ENCODE data around the gene ALG14.

The ALG14 gene

DNA sequence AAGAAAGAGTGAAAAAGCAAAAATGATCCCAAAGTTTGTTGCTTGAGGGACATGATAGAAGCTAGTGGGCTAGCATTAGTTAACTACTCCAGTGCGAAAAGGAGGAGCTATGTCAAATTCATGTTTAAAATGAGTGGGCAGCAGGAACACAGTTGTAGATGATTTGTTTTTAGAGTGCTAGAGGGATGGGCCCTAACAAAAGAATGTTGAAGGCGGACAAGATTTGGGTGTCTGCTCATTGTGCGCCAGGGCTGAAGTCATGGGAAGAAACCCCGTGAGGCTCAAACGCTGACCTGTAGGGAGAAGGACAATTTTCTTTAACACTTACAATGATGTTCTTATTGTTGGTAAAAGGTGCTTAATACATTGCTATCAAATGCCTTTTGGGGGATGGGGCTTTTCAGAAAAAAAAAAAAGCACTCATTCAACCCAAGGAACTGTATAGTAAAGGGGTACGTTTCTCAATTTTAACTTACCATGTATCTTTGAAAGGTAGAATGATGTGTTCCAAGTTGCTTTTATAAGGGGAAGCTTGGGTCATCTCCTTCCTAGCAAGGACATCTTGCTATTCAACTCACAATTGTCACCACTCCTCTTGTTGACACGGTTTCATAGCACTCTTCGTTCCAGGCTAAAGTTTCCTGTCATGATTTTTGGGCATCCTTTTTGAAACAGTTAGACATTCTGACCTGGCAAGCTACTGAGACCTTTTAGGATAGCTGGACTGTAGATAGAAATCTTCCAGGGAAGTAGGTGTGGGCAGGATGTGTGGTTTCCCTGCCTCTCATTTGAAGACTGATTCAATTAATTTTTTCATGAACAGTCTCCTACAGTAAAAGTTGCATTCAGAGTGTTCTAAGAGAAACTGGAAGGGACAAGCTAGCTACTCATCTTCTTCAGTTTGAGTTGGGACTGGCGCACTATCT, 92.8 kb downstream of the ALG14 start:
- no peak for DNase-seq

DNA sequence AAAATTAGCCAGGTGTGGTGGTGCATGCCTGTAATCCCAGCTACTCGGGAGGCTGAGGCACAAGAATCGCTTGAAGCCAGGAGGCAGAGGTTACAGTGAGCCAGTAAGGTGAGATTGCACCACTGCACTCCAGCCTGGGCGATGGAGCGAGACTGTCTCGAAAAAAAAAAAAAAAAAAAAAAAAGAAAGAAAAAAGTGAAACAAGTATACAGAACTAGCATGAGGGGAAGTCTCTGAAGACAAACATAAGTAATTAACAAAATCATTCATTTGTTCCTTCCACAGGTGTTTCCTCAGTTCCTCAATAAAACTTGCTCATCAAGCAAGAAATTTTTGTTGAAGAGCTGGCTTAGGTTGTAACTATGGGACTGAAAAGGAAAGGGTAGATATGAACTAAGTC, 93.6 kb downstream of the ALG14 start:
- no peak for DNase-seq

DNA sequence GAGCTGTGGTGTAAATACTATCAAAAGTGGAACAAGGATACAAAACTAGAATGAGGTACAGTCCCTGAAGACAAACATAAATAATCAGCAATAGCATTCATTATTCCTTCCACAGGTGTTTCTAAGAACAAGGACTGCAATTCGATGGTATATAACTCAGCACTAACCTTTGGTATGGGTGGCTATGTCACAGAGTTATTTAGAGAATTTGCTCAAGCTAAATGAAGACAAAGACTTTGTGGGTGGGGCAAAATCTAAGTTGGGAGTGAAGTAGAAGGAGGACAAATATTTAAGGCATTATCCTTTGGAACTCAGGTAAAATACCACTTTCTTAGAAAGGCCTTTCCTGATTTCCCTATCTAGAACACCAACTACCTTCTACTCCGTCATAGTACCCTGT, 94.3 kb downstream of the ALG14 start:
- DNase-seq: no peak

DNA sequence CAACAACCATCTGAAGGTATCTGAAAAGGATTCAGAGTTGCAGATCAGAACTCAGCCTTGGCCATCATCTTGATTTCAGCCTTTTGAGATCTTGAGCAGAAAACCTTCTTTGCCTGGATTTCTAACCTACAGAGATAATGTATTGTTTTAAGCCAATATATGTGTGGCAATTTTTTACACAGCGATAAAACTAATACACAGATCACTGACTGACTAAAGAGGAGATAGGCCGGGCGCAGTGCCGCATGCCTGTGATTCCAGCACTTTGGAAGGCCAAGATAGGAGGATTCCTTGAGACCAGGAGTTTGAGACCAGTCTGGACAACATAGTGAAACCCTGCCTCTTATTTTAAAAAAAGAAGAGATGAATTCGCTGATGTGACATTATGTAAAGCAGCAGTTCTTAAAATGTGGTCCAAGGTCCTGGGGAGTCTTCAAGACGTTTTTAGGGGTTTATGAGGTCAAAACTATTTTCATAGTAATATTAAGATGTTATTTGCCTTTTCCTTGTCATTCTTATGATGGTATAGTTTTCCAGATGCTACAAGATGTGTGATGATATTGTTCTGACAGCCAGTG, 95.7 kb downstream of the ALG14 start:
- no peak for DNase-seq

DNA sequence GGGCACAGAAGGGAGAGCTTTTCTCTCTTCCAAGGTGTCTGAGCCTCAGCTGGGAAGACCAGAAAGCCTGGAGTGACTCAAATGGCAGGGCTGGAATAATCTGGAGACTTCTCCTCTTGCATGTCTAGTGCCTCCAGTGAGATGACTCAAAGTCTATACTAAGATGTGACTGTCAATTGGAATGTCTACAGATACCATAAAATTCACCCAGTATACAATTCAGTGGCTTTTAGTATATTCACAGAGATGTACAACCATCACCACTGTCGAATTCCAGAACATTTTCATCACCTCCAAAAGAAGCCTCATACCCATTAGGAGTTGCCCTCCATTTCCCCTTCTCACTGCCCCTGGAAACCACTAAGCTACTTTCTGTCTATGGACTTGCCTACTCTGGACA, 97.9 kb downstream of the ALG14 start:
- no peak for DNase-seq

DNA sequence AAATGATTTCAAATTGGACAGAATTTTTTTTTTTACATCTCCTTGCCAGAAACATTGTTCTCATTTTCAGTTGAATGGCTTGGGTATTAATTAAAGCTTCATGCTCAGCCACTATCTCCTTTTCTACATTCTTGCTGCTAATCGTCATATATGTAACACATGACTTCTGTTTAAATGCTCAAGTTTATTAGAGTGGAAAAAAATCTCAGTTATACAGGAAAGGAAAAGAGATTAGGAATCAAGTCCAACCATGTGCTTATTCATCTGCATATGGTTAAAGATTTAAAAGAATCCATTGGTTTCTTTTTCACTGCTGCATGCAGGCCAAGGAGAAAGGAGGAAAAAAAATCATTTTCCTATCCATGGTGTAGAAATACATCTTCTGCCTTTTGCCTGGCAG, 98.5 kb downstream of the ALG14 start:
- DNase-seq: no peak

DNA sequence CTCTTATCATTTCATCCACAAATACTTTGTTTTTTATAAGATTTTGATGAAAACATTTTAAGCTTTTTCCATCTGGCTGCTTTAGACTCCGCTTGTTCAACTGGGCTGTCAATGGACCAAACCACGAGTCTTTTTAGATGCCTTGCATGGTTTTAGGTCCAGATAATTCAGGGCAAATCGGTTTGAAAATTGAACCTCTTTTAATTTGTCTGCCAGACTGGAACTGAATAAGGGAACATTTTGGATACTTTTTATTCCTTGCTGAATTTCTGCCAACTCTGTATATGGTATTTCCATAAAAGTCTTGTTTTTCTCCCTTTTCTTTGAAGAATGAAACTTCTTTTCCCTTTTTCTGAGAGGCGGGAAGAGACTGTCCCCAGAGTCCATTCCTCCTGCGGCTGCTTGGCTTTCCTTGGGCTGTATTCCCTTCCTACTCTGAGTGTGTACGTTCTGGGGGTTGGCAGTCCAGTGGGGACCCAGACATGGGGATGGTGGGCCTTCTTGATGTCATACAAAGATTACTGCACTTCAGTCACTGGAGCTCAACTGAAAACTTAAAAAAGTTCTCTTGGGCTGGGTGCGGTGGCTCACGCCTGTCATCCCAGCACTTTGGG, 99.3 kb downstream of the ALG14 start:
- no peak for DNase-seq

DNA sequence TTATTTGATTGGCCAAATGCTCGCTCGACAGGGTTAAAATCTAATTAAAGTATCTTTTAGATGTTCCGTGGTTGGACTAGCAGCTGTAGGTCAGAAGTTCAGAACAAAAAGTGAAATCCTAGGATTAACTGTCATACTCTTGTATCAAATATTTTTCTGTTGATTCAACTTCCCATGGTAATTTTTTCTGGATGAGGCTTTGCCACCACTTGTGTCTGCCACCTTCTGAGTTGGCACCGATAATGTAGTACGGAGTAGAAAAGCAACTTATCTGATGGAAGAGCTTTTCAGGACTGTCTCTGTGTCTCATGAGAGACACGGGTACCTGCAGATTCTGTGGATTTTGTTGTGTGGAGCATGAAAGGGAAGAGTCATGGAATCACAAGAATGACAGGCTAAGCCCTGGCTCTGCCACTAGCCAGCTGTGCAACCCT, 101.2 kb downstream of the ALG14 start:
- no peak for DNase-seq

DNA sequence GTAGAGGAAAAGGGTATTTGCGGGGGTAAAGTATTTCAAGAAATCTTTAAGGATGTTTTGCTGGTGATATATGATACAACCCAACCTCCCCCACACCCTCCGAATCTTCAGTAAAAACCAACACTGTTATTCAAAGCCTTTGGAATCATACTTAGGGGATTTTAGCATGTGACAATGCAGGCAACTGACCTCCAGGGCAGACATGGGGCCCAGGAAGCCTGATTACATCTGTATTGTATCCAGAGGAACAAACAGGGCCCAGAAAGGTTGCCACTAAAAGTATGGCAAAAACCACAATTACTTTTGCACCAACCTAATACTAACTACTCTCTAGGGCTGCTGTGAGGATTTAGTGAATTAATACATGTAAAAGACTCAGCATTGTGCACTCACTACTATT, 102.0 kb downstream of the ALG14 start:
- no peak for DNase-seq

DNA sequence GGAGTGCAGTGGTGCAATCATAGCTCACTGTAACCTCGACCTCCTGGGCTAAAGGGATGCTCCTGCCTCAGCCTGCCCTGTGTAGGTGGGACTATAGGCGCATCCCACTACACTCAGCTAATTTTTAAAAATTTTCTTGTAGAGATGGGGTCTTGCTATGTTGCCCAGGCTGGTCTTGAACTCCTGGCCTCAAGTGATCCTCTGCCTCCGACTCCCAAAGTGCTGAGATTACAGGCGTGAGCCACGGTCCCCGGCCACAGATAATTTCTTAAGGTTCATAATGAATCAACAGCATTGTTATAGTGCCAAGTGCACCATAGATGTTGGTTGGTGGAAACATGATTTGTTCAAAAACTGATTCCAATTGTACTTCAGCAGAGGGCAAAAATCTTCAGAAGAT, 103.6 kb downstream of the ALG14 start:
- DNase-seq: no peak

DNA sequence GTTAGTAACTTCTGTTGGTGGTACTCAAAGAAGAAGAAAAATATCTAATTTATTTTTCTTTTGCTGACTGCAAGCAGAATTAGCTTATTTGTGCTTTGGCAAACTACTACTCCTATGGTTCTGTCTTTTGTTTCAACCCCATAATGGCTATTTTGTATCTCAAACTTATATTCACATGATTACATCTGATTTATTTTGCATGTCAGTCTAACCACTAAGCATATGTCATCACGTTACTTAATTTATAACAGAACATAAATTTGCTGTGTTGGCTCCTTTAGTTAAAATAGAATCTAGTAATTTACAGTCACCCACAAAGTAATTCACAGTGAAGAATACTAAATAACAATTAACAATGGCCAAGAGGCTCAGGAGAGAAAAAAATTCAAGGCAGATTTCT, 106.7 kb downstream of the ALG14 start:
- no peak for DNase-seq

DNA sequence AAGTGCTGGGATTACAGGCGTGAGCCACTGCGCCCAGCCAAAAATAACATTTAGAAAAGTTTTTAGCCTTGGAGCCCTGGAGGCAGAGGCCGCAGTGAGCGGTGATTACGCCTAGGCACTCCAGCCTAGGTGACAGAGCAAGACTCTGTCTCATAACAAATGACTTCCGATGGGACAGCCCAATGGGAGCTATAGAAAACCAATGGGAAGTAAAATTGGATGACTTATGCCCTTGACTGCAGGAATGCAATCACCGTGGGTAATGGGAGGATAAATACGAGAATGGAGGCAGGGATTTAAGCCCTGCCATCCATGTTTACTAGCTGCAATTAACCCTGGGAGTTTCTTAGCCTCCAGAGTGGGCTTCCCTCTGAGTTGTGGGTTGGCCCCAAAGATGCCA, 108.9 kb downstream of the ALG14 start:
- DNase-seq: no peak

DNA sequence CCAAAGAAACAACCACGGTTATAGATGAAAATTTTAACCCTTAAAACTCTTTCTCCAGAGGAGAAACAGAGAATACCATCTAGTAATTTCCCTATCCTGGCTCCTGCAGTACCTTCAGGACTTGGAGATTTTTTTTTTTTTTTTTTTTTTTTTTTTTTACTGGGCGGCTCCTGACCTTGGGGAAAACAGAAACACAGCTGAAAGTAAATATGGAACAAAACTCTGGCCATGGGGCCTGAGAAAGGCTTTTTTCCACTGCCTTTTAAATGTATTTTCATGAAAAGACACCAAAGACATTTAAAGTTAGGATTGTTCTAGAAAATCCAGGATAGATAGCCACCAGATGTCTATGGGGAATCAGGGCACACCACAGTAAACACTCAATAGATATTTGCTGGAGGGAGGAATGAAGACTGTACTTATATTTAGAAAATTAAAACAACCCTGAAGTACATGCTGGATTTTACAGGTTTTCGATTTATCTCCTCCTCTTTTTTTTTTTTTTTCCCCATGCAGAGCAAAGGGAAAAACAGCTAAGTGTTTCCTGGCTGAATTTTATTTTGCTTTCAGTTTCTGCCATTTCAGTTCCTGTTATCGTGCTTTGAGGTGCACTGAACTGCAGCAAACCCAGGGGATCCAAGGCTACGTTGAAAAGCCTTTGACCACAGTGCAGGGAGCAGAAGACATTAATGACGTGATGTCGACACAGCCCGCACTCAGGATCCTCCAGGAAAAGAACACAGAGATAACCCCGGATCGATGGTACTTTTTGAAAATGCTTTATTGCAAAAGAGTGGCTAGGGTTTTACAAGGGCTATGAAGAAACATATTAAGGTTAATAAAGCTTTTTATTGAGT, 110.1 kb downstream of the ALG14 start:
- no peak for DNase-seq

DNA sequence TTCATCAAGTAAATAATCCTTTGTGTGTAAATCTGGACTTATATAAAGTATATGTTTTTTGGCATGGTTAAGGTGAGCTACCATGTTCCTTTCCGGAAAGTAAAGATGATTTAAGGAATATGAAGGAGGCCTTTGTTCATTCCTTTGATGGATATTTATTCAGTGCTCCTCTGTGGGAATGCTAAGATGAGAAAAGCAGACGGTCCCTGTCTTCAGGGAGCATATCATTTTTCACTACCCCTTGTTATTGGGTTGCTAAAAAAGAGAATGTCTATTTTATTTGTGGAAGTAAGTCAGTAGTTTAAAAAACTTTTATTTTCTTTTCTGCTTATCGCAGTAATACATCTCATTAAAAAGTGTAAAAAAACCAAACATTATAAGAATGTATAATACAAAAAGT, 110.8 kb downstream of the ALG14 start:
- DNase-seq: no peak

DNA sequence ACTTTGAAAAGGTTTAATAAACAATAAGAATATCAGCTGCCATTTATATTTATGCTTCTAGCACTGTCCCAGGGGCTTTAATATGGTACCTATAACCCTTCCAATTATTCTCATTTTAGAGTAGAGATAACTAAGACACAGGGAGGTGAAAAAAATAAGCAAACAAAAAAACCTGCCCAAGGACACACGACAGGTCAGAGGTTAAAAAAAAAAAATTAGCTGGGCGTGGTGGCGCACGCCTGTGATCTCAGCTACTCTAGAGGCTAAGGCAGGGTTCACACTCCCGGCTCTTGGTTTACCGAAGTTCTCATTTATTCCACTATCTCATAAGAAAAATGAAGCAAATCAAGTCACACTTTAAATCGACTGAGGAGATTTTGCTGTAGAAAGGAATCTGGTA, 111.2 kb downstream of the ALG14 start:
- no peak for DNase-seq

DNA sequence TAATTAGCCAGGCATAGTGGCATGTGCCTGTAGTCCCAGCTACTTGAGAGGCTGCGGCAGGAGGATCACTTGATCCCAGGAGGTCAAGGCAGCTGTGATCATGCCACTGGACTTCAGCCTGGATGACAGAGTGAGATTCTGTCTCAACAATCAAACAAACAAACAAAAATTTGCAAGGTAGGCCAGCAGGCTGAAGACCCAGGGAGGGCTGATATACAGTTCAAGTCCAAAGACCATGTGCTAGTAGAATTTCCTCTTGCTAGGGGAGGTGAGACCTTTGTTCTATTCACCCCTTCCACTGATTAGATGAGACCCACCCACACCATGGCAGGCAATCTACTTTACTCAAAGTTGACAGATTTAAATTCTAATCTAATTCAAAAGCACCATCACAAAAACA, 114.7 kb downstream of the ALG14 start:
- DNase-seq: no peak

DNA sequence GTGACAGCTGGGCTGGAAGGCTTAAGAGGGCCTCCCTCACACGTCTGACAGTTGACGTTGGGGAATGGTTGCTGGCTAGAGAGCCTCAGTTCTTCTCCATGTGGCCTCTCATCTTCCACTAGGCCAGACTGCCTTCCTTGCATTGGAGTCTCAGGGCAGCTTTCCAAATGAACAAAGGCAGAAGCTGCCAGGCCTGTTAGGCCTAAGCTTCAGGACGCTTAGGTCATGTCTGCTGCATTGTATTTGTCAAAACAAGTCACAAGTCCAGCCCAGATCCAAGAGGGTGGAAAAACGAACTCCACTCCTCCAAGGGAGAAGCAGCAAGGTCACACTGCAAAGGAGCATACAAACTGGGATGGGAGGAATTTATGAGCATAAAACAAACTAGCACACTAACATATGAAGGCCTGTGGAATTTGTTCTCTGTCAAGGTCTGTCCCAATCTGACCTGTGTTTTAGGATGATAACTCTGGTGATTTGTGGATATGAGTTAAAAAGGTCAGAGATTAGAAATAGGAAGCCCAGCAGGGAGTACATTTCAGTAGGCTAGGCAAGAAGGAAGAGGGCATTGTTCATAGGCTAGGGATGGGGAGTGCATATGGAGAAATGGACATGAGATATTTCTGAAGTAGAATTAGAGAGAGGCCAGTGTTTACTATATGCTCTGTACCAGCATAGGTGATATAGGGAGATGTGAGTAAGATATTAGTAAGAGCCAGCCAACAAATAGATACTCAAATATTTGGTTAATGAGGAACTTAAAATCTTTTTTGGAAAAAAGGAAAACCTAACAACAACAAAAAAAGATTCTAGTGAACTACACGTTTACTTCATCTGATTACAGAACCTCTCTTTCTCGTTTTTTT, 116.8 kb downstream of the ALG14 start:
- no peak for DNase-seq

DNA sequence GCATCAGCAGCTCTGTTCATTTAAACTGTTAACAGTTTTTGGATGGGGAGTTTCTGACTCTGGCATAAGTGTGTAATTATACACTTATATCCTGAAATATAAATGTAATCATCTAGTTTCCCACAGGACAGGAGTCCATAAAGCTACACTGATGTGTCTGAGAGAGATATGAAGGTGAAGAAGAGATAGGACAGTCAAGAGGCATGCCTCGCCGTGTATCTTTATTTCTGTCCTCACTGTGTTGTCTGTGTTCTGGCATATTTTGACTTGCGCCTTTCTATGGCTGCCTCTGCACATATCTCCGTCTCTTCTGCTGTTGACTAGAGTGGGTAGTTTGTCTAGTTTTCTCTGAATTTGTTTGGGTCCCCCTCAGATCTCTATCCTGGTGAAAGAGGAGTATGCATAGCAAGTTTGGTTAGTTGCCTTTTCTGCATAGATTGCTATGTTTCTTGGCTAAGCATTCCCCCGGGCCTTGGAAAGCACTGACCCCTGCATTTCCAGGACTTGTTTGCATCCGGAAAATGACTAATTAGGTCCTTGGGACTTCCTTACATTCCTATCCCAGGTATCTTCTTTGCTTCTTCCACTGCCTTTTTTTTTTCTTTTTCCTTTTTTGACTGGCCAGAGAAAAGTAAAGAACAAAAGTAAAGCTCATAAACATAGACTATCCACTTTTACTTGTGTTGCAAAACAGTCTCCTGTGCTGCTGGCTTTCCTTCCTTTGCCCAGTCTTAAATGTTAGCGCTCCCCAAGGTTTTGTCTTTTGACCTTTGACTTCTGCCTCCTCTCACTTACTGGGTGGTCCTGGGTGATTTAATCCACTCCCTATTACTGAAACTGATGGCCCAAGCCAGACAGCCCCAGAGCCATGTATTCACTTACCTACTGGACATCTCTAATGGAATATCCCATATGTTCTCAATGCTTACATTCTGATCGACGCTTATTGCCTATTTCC, 118.2 kb downstream of the ALG14 start:
- DNase-seq: no peak

DNA sequence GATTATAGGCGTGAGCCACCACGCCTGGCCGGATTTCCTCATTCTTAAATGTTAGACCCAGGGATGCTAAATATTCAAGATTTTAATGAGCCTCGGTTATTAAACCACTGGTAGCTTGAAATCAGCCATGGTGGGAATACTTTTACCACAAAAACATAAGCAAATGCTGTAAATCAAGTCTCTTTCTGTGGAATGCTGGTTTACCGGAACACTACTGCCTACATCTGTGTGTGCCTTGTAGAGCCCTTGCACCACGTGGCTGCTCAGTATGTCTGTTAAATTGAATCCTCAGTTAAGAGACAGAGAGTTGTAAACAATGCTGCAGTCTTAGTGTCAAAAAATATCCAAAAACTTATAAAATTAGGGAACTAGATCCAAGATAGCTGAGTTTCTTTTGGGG, 119.0 kb downstream of the ALG14 start:
- DNase-seq: no peak

DNA sequence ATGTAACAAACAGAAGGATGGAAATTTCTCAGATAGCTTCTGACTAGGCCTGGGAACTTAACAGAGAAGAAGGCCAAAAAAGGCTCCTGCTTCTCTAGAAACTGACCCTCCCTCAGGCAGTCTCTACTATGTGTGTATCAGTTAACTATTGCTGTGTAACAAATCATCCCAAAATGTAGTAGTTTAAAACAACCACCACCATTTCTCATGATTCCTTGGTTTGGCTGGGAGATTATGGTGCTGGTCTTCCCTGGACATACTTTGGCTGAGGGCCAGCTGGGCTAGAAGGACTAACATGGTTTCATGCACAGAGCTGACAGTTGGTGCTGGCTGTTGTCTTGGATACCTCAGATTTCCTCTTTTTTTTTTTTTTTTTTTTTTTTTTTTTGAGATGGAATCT, 119.6 kb downstream of the ALG14 start:
- no peak for DNase-seq

DNA sequence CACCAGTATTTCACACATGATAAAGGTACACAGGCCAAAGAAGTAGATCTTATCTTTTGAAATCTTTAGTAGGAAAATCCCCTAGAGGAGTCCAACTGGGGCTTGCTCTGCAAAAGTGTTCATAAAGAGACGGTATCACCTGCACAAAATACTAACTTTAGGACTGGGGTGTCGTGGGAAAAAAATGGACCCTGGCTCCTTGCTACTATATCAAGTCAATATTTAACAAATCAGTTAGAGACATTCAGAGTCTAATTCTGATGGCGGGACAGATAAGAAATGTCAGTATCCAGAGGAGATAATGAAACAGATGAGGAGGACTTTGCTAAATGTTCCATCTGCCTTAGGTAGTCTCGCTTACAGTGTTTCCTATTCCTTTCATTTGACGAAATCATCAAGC, 120.2 kb downstream of the ALG14 start:
- no peak for DNase-seq

Measured in NCI-H526 (cell line).